ENCODE data around the gene RIMBP2.

- TF ChIP-seq YY2 (tag by site-specific recombination; IDR thresholded peaks at IDR 0.05) (no peak), CTCF (tag by site-specific recombination; IDR thresholded peaks at IDR 0.05) (no peak), ZSCAN18 (tag by site-specific recombination; IDR thresholded peaks at IDR 0.05) (no peak), ZBTB20 (tag by site-specific recombination; IDR thresholded peaks at IDR 0.05) (no peak), SP3 (tag by site-specific recombination; IDR thresholded peaks at IDR 0.05) (no peak), PRDM10 (tag by site-specific recombination; IDR thresholded peaks at IDR 0.05) (no peak), ZNF311 (tag by site-specific recombination; IDR thresholded peaks at IDR 0.05; ENCODE audit: borderline replicate concordance) (no peak), KLF10 (tag by site-specific recombination; IDR thresholded peaks at IDR 0.05) (no peak)
These were observed 75.6 kb downstream of the RIMBP2 start for GRCh38 chr12:130640496-130640895.

Measured in HEK293 (cell line).